GM18526 (cell line): ENCODE data around the gene MGAM2.

ENCODE experiments used
- POLR2A ChIP-seq: IDR thresholded peaks from 3 replicates; pipeline ENCODE4 v1.6.1; 2011; ENCODE audit not compliant: insufficient read length; ENCODE audit errors: extremely low read depth

Gene MGAM2

DNA sequence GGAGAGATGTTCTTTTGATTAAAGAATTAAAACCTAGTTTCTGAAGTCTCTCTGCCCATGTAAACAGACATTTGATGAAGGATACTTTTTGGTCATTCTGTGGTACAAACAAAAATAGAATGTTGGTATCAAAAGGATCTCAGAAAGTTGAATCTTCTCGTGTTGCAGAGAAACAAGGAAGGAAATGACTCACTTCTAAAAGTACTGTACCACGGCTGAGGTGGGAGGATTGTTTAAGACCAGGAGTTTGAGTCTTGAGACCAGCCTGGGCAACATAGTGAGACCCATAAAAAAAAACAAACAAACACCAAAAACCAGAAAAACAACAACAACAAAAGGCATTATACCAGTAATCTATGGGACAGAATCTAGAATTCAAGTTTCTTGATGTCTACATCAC is 76.6 kb downstream of the MGAM2 start:
- no peak for TF ChIP-seq POLR2A

DNA sequence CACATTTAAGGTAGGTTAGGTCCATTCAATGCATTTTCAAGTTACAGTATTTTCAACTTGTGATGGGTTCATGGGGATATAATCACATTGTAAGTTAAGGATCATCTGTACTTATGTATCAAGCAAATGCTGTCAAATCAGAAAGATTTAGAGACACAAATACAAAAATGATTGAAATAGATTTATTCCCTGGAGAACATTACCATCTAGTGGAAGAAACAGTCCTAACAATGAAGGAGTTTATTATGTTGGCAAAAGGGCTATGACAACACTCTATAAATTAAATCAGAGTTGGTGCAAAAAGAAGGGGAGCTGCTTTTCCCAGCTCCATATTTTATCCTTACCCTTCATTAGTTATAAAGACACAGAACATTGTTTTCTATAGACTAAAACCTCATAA is 77.3 kb downstream of the MGAM2 start:
- TF ChIP-seq POLR2A = no peak

DNA sequence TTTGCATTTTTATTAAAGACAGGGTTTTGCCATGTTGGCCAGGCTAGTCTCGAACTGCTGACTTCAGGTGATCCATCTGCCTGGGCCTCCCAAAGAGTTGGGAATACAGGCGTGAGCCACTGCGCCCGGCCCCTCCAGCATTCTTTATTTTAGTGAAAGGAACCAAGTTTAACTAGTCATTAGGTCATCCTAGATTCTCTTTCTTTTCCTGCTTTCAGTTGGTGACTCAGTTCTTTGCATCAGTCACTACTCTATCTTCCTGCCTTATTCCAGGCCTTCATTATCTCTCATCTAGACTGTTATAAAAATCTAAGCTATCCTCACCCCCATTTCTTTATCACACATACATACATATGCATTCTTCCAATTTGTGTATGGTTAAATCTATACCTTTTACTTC is 82.7 kb downstream of the MGAM2 start:
- no peak for TF ChIP-seq POLR2A

DNA sequence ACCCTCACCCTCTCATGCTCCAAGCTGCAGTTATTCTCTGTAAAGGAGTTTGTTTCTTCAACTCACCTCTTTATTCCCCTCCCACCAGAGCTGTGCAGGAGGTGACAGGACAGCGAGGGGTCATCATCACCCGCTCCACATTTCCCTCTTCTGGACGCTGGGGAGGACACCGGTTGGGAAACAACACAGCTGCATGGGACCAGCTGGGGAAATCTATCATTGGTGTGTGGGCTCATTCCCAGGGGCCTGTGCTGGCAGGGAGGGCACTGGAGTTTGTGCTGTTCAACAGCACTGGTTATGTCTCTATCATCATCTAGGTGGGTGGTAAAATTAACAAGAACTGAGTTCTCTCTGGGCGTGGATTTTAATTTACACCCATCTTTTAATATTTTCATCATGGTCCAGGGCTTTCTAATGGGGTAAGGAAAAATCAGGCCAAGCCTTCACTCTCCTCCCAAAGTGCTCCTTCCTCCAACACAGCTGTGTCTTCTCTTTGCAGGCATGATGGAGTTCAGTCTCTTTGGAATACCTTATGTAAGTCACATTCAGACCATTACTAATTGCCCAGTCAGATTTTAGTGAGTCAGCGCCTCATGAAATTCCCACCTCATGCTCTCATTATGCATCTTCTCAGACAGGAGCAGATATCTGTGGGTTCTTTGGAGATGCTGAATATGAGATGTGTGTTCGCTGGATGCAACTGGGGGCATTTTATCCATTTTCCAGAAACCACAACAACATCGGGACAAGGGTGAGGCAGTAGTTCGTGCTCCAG is 84.7 kb downstream of the MGAM2 start:
- TF ChIP-seq POLR2A = no peak

DNA sequence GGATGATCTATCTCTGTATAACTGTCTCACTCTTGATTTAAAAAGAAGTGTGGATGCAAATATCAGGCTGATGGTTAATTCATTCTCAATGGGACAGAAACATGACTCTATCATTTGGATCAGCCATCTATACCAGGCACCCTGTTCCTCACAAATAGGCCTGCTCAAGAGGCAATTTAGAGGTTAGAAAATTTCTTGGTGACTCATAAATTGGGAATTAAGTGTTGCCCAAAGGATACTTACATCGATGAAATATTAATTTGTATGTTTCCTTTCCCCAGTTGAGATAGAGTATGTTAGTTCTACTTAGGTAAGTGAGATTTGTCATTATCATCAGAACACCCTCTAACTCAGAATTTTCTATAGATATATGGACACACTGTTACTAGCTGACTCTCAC is 88.7 kb downstream of the MGAM2 start:
- no peak for TF ChIP-seq POLR2A

DNA sequence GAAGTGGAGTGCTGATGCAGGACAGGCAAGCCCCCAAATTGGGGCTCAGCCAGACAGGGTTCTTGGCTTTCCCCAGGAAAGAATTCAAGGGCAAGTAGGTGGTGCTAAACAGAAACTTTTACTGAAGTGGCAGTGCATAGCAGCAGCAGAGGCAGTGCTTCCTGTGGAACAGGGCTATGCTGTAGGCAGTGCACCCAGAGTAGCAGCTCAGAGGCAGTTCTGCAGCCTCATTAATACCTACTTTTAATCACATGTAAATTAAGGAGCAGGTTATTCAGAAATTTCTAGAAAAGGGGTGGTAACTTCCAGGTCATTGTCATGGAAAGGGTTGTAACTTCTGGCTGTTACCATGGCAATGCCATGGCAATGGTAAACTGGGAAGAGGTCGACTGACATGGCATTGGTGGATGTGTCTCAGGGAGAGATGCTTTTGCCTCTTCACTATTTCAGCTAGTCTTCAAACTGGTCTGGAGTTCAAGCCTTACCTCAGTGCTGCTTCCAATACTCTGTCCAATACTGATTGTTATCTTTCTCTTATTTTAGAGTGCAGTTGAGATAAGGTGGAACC is 117.1 kb downstream of the MGAM2 start:
- TF ChIP-seq POLR2A = no peak

DNA sequence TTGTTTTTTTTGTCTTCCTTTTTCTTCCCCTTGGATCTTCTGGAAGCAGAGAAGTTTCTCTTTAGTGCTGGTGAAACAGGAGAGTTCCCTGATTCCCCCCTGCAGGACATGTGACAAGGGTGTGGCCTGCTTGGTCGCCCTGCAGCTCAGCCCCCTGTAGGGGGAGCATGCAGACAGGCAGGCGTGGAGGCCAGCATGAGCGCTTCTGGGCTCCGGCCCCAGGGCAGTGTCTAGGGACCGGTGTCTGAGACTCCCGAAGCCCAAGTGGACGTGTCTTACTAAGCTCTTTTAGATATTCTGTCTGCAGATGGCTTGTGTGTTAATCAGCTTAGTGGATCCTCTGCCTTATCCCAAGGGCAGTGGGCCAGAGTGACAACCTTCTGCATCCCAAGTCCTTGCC is 120.2 kb downstream of the MGAM2 start:
- TF ChIP-seq POLR2A = no peak

DNA sequence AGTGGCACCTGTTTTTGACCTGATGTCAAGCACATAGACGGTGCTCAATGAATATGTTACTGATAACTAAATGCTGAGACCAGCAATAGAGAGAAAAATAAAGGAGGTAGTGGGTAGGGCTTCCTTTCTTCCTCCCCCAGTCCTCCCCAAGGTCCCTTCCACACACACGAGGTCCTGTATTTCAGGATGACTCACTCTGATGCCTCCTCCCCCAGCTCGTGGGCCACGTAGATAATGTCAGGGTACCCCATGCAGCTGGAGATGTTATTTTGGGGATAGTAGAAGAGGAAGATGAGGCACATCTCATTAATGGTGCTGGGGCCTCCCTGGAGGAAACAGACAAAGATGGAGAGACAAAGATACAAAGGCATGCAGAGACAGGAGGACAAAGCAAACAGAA is 129.0 kb downstream of the MGAM2 start:
- TF ChIP-seq POLR2A = no peak

DNA sequence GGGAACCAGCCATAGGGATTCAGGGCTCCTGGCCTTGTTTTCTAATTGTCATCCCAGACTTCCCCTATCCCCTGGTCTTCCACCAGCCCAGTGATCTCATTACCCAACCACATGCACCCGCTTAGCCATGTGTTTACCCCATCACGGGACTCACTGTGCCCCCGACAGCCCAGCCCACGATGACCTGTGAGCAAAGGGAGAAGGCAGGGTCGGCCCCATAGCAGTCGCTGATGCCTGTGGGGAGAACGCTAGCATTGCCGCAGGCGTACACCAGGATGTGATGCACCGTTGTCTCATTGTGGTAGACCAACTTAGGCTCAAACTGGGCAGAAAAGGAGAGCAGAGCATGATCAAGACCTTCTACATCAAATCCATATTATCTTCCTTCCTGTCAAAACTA is 132.3 kb downstream of the MGAM2 start:
- no peak for TF ChIP-seq POLR2A

DNA sequence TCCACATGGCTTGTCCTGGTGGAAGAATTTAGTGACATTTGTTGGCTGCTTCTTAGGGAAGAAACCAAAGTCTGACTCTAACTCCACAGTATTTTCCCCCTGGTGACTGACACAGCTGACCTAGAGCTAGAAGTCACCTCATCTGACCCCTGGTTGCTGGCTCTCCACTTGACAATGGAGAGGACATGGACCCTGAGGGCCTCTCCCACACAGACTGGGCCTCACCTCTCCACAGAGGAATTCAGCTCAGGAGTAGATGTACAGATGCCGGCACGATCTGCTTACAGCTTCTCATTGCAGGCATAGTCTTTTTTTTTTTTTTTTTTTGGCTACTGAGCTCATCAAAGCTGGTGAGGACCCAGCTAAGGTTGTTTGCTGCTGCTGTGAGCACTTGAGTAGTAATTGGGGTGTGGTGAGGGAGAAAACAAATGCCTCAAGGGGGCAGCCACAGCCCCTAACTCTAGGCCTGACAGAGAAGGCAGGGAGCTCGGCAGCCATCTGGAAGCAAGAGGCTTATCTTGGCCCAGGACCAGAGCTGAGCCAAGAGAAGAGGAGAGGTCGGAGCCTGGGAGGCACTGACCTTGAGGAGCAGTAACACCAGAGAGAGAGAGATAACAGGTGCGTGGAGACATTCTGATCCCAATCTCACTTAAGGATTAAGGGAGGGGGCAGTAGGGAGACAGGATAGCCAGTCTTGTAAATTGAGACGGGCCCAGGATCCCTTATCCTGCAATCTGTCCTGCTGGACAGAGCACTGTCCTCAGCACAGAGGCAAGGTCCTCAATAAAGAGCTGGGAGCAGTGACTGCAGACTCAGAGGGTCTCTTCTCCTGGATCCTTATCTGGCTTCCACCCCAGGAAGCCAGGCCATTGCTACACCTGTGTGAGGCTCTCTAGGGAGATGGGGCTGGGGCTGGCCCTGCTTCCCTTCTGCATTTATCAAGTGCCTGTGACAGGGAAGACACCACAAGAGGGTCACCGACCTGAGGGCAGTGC is 136.9 kb downstream of the MGAM2 start:
- no peak for TF ChIP-seq POLR2A

DNA sequence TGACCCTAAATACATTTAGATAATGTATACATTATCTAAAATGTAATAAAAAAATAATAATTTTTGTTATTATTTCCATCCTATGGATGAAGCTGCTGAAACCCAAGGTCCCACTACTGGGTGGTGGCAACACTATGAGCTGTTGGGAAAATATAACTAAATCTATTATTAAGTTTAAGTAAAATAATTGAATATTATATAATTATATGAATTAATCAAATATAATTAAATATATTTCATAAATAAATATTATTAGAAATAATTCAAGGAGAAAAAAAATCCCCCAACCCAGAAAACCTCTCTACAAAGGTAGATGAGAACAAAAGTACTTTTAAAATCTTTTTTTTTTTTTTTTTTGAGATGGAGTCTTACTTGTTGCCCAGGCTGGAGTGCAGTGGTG is 138.4 kb downstream of the MGAM2 start:
- no peak for TF ChIP-seq POLR2A

DNA sequence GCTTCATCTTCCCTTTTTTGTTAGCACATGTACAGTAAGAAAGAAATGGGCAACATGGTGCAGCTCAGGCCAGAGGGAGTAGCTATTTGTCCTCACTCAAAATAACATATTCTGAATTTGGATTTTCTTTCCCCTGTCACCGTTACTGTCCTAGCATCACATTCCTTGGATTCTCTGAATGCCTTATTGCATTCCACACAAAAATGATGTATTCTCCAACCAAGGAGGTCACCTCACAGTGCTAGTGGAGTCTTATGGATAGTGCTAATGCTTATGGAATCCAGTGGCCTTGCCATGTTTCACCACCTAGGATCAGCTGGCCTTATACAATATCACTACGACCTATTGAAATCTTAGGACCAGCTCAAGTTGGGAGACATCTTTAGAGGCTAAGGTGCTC is 139.2 kb downstream of the MGAM2 start:
- no peak for TF ChIP-seq POLR2A

DNA sequence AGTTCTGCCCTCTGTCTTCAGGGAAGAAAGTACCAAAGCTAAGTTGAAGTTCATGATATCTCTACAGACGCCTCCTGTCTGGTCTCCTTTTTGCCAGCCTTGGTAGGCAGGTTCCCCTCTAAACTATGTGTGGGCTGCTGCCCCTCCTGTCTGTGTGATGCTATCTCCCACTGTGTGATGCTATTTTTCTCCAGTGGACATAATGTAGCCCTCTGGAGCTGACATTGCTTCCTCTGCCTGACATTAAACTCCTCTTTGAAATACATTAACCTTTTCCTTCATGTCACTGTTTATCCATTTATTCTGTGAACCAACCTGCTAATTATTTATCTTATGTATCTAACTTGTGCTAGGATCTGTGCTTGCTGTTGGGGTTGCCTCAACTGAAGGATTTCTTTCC is 146.4 kb downstream of the MGAM2 start, which contains the start of gene PRSS58:
Gene PRSS58 (minus strand): TSS at position 101 of the 400 bp plus-strand sequence. CDS start 351 bp downstream, outside the sequence.
- TF ChIP-seq POLR2A = no peak

DNA sequence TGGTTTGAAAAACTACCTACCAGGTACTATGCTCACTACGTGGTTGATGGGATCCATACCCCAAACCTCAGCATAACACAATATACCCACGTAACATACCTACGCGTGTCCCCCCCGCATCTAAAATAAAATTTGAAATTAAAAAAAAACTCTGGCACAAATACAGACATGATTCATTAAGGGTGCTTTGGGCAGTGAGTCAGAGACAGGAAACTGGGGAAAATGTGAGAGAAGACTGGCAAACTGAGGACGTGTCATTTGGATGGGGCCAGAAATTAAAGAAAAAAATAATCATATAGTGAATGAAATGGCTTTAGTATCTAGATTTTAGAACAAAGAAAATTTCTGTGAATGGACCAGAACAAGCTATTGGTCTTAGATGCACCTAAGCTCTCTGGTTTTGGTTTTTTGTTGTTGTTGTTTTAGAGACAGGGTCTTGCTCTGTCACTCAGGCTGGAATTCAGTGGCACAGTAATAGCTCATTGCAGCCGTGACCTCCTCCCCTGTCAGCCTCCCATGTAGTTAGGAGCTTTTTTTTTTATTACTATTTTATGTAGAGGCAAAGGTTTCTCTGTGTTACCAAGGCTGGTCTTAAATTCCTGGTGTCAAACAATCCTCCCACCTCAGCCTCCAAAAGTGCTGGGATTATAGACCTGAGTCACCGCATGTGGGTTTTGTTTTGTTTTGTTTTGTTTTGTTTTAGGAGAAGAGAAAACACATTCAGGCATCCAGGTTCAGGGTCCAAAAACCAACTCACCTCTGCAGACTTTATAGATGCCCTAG is 152.3 kb downstream of the MGAM2 start:
- no peak for TF ChIP-seq POLR2A
